Muscle layer of colon (tissue), 2 donors: ENCODE data around the gene ZNF229.
"Not testable (repeated sequence)": the region's sequence is repeated elsewhere in the genome, so short reads cannot be mapped to it uniquely, and the experiment has no call there.

Experiments
- H3K27ac ChIP-seq: one replicate; pipeline ENCODE4 v1.7.0; 2013; ENCODE audit warnings: low read depth, mild to moderate bottlenecking, low read length, moderate library complexity
- H3K27me3 ChIP-seq, 2 donors: one replicate each; pipeline ENCODE4 v1.7.0; 2013; ENCODE audit warnings: low read length in 2 of 2, mild to moderate bottlenecking in 2 of 2; ENCODE audit not compliant: insufficient read depth in 2 of 2, control insufficient read depth in 1 of 2
- H3K36me3 ChIP-seq: one replicate; pipeline ENCODE4 v1.7.0; 2013; ENCODE audit warnings: mild to moderate bottlenecking, low read length; ENCODE audit not compliant: insufficient read depth
- H3K4me1 ChIP-seq: one replicate; pipeline ENCODE4 v1.7.0; 2013; ENCODE audit warnings: mild to moderate bottlenecking, low read length; ENCODE audit not compliant: insufficient read depth
- H3K4me3 ChIP-seq, 2 donors: one replicate each; pipeline ENCODE4 v1.7.0; 2013; ENCODE audit warnings: low read length in 2 of 2, low read depth in 1 of 2, mild to moderate bottlenecking in 1 of 2, moderate library complexity in 1 of 2
- H3K9ac ChIP-seq: one replicate; pipeline ENCODE4 v1.7.0; 2013; ENCODE audit warnings: low read length
- H3K9me3 ChIP-seq: one replicate; pipeline ENCODE4 v1.7.0; 2013; ENCODE audit warnings: mild to moderate bottlenecking, low read length
- donor health status: abdominal sarcoma.
- donor health status: Adenocarcinoma of cecum.

ZNF229 gene

GRCh38 chr19:44447916-44448674, at the start of gene ZNF229:
Gene ZNF229, minus strand, starts transcription at chr19:44448472. Its CDS starts 5,625 bp downstream, at chr19:44442847.
- no peaks in the 10 kb centered on the region for H3K4me1 ChIP-seq
- no peaks in the 10 kb centered on the region for H3K27me3 ChIP-seq
- peaks cover 13% of the 10 kb centered on the region for H3K36me3 ChIP-seq
- H3K9me3 ChIP-seq = peaks cover 10% of the 10 kb centered on the region
- peak within 1 kb of the TSS; percentile 10 for H3K9ac ChIP-seq
- H3K27ac ChIP-seq = no peak within 1 kb of the TSS
- H3K4me3 ChIP-seq = peak within 1 kb of the TSS; percentile 76 to 86

GRCh38 chr19:44496711-44497110, 48.4 kb upstream of the ZNF229 start:
- no peak overlapping the region for H3K4me3 ChIP-seq
- peaks cover 57% of the 10 kb centered on the region for H3K36me3 ChIP-seq
- H3K9me3 ChIP-seq = peaks cover 53% of the 10 kb centered on the region
- H3K27ac ChIP-seq = no peak overlapping the region
- H3K27me3 ChIP-seq = no peaks in the 10 kb centered on the region
- no peak overlapping the region for H3K9ac ChIP-seq
- H3K4me1 ChIP-seq = peaks cover 12% of the 10 kb centered on the region

GRCh38 chr19:44476559-44477408, 28.5 kb upstream of the ZNF229 start:
- Histone ChIP-seq H3K27ac (no peak overlapping the region), H3K4me1 (no peaks in the 10 kb centered on the region), H3K9me3 (peaks cover 97% of the 10 kb centered on the region), H3K9ac (no peak overlapping the region), H3K4me3 (peak overlapping the region; percentile 4 to 22), H3K36me3 (peaks cover 47% of the 10 kb centered on the region), H3K27me3 (no peaks in the 10 kb centered on the region)

- peaks cover 42% of the 10 kb centered on the region for H3K9me3 ChIP-seq
- not testable (repeated sequence) for H3K4me3 ChIP-seq, H3K27ac ChIP-seq, H3K27me3 ChIP-seq, H3K4me1 ChIP-seq, H3K9ac ChIP-seq, H3K36me3 ChIP-seq
These were observed 20.5 kb upstream of the ZNF229 start for GRCh38 chr19:44468730-44469129.

GRCh38 chr19:44462600-44463286, 14.5 kb upstream of the ZNF229 start:
- H3K9ac ChIP-seq, H3K4me3 ChIP-seq, H3K27ac ChIP-seq, H3K4me1 ChIP-seq, H3K27me3 ChIP-seq, H3K36me3 ChIP-seq: not testable (repeated sequence)
- peaks cover 14% of the 10 kb centered on the region for H3K9me3 ChIP-seq

GRCh38 chr19:44456016-44456415, 7.7 kb upstream of the ZNF229 start:
- H3K4me3 ChIP-seq, H3K9ac ChIP-seq, H3K27me3 ChIP-seq, H3K9me3 ChIP-seq, H3K4me1 ChIP-seq, H3K27ac ChIP-seq, H3K36me3 ChIP-seq: not testable (repeated sequence)

- no peak overlapping the region for H3K9ac ChIP-seq
- peaks cover 9% of the 10 kb centered on the region for H3K9me3 ChIP-seq
- H3K27me3 ChIP-seq = no peaks in the 10 kb centered on the region
- no peak overlapping the region for H3K27ac ChIP-seq
- no peaks in the 10 kb centered on the region for H3K4me1 ChIP-seq
- no peaks in the 10 kb centered on the region for H3K36me3 ChIP-seq
- no peak overlapping the region for H3K4me3 ChIP-seq
These were observed 6.8 kb upstream of the ZNF229 start for GRCh38 chr19:44455100-44455499.

- H3K9ac ChIP-seq = no peak overlapping the region
- no peak overlapping the region for H3K4me3 ChIP-seq
- H3K27ac ChIP-seq = no peak overlapping the region
- no peaks in the 10 kb centered on the region for H3K27me3 ChIP-seq
- H3K9me3 ChIP-seq = peaks cover 9% of the 10 kb centered on the region
- no peaks in the 10 kb centered on the region for H3K4me1 ChIP-seq
- no peaks in the 10 kb centered on the region for H3K36me3 ChIP-seq
These were observed 4.1 kb upstream of the ZNF229 start for GRCh38 chr19:44452367-44452766.

- Histone ChIP-seq H3K4me3 (no peak overlapping the region), H3K27me3 (no peaks in the 10 kb centered on the region), H3K9ac (no peak overlapping the region), H3K36me3 (peaks cover 5% of the 10 kb centered on the region), H3K27ac (no peak overlapping the region), H3K9me3 (peaks cover 9% of the 10 kb centered on the region), H3K4me1 (no peaks in the 10 kb centered on the region)
These were observed 3.4 kb upstream of the ZNF229 start for GRCh38 chr19:44451687-44452086.

GRCh38 chr19:44438441-44438840, 9.8 kb downstream of the ZNF229 start:
- Histone ChIP-seq H3K9ac (no peak overlapping the region), H3K4me3 (no peak overlapping the region), H3K4me1 (no peaks in the 10 kb centered on the region), H3K27me3 (no peaks in the 10 kb centered on the region), H3K9me3 (peaks cover 36% of the 10 kb centered on the region), H3K27ac (no peak overlapping the region), H3K36me3 (peaks cover 13% of the 10 kb centered on the region)

GRCh38 chr19:44435441-44435840, 12.8 kb downstream of the ZNF229 start:
- no peak overlapping the region for H3K27ac ChIP-seq
- H3K9me3 ChIP-seq = peaks cover 51% of the 10 kb centered on the region
- no peaks in the 10 kb centered on the region for H3K4me1 ChIP-seq
- H3K9ac ChIP-seq = no peak overlapping the region
- H3K36me3 ChIP-seq = peaks cover 13% of the 10 kb centered on the region
- no peaks in the 10 kb centered on the region for H3K27me3 ChIP-seq
- H3K4me3 ChIP-seq = no peak overlapping the region
